Measurements from ENCODE around the gene TNS3.

DNA sequence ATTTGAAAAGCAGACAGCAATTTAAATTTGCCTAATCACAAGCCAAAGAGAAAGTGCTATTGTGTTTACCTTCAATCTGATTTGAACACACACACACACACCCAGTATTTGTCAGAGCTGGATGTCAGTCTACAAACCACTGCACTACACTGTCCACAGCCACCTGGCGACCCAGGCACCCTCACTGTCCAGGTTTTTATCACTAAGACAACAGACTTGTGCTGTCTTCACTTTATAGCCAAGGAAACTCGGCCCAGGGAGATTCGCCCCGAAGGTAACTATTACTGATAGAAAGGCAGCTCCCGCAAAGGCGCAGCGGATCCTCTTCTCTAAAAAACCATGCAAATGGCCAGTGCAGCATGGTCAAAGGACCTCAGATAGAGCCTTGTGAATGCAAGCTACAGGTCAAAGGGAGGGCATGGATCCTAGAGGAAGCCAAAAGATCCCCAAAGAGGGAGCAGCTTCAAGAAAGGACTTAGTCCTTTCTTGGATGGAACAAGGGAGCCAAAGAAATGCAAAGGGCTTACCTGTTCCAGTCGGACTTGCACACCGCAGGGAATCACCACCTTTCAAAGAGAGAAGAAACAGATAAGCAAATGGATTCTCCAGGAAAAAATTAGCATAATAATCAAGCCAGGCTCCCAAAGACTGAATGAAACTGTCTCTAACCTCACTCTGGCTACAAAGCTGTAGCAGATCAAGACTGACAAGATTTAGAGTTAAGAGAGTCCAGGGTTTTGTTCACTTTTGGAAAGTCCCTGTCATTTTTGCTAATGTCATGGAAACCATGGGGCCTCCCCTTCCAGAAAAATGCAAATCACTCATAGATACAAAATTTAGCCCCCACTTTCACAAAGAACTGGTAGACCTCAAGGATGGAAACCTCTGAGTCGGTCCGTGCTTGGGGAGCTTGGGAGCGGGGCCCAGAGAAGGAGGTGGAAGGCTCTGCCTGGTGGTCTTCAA is 101.1 kb downstream of the TNS3 start:
- TF ChIP-seq, protein P1, sequence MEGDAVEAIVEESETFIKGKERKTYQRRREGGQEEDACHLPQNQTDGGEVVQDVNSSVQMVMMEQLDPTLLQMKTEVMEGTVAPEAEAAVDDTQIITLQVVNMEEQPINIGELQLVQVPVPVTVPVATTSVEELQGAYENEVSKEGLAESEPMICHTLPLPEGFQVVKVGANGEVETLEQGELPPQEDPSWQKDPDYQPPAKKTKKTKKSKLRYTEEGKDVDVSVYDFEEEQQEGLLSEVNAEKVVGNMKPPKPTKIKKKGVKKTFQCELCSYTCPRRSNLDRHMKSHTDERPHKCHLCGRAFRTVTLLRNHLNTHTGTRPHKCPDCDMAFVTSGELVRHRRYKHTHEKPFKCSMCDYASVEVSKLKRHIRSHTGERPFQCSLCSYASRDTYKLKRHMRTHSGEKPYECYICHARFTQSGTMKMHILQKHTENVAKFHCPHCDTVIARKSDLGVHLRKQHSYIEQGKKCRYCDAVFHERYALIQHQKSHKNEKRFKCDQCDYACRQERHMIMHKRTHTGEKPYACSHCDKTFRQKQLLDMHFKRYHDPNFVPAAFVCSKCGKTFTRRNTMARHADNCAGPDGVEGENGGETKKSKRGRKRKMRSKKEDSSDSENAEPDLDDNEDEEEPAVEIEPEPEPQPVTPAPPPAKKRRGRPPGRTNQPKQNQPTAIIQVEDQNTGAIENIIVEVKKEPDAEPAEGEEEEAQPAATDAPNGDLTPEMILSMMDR (conservative IDR thresholded peaks at IDR 0.05 in 1 of 2, IDR thresholded peaks at IDR 0.05 in 1 of 2; ENCODE audit: extremely low read depth in 1 of 2, insufficient read depth in 1 of 2, low read depth in 1 of 2, low read length in 2 of 2), result no peak
- TF ChIP-seq EZH2 (IDR thresholded peaks at IDR 0.05; ENCODE audit: borderline replicate concordance, low read length), result no peak
